22Rv1 (cell line): ENCODE measurements around the gene GOT1.

Source experiments
- ZFX ChIP-seq: fragments of 450-650 bp; IDR thresholded peaks from 2 replicates; pipeline ENCODE4 v1.6.1; 2017; ENCODE audit warnings: antibody characterized with exemption, borderline replicate concordance
- TF ChIP-seq, protein P1 (sequence below): fragments of 450-650 bp; IDR thresholded peaks from 2 replicates; pipeline ENCODE4 v1.5.1; 2017; ENCODE audit warnings: mild to moderate bottlenecking

DNA sequence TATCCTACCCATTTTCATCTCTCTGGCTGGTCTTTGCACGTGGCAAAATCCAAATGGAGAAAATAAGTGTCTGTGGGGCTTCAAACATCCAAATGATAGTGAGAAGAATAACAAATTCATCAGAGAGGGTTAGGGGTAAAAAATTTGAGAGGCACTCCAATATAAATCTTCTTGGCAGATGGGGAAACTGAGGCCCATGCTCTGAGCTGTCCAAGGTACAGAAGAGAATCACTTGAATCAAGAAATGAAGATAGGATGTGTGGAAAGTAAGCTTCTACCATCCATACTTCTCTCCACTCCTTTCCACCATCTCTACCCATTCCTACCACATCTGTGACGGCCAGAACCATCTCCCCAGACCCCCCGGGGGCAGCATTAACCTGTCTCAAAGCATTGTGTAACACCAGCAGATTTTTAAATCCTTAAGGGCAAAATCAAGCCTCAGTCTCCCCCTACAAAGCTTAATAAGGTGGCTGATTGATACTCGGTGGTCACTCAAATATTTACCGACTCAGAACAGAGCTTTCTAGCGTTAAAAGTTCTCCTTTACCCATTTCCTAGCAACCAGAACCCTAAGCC is 818 bp downstream of the GOT1 start:
- TF ChIP-seq, protein P1, sequence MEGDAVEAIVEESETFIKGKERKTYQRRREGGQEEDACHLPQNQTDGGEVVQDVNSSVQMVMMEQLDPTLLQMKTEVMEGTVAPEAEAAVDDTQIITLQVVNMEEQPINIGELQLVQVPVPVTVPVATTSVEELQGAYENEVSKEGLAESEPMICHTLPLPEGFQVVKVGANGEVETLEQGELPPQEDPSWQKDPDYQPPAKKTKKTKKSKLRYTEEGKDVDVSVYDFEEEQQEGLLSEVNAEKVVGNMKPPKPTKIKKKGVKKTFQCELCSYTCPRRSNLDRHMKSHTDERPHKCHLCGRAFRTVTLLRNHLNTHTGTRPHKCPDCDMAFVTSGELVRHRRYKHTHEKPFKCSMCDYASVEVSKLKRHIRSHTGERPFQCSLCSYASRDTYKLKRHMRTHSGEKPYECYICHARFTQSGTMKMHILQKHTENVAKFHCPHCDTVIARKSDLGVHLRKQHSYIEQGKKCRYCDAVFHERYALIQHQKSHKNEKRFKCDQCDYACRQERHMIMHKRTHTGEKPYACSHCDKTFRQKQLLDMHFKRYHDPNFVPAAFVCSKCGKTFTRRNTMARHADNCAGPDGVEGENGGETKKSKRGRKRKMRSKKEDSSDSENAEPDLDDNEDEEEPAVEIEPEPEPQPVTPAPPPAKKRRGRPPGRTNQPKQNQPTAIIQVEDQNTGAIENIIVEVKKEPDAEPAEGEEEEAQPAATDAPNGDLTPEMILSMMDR: no peak
- no peak for TF ChIP-seq ZFX
